HepG2 (cell line): Measurements from ENCODE around the gene OVCA2. TPM values are rescaled to one million over a fixed set of nuclear protein-coding genes. Genes with fewer than 3 reads are reported as not detected.

Experiments used
- AGO2 ChIP-seq: fragments of 200-400 bp; formaldehyde crosslinking; optimal IDR thresholded peaks from 2 replicates; pipeline ENCODE3; 2017; ENCODE audit warnings: mild to moderate bottlenecking, low read depth, low read length, moderate library complexity
- ATM ChIP-seq: fragments of 450-650 bp; IDR thresholded peaks from 2 replicates; pipeline ENCODE4 v1.7.1; 2017; ENCODE audit warnings: mild to moderate bottlenecking, borderline replicate concordance
- CBFB ChIP-seq: sonication (generic); formaldehyde crosslinking; IDR thresholded peaks from 2 replicates; pipeline ENCODE4 v1.4.0; 2020; ENCODE audit warnings: missing genetic modification reagents
- CHCHD3 ChIP-seq: sonication (generic); formaldehyde crosslinking; IDR thresholded peaks from 2 replicates; pipeline ENCODE4 v1.8.0; 2022; ENCODE audit warnings: mild to moderate bottlenecking, missing genetic modification reagents, moderate library complexity
- FOSL1 ChIP-seq: sonication (generic); formaldehyde crosslinking; IDR thresholded peaks from 2 replicates; pipeline ENCODE4 v1.9.0; 2021; ENCODE audit warnings: missing genetic modification reagents, borderline replicate concordance
- GRHL1 ChIP-seq: sonication (generic); formaldehyde crosslinking; conservative IDR thresholded peaks from 2 replicates; pipeline ENCODE4 v1.8.0; 2022; ENCODE audit warnings: missing genetic modification reagents
- KDM1A ChIP-seq: IDR thresholded peaks from 2 replicates; pipeline ENCODE4 v1.6.1; 2016; ENCODE audit warnings: missing compliant biosample characterization
- MAFG ChIP-seq: sonication (generic); formaldehyde crosslinking; IDR thresholded peaks from 2 replicates; pipeline ENCODE4 v1.5.1; 2020; ENCODE audit warnings: mild to moderate bottlenecking, missing genetic modification reagents
- NCOA2 ChIP-seq: sonication (generic); formaldehyde crosslinking; IDR thresholded peaks from 2 replicates; pipeline ENCODE4 v1.8.0; 2022; ENCODE audit warnings: inconsistent platforms
- NFE2L2 ChIP-seq: fragments of 150-350 bp; IDR thresholded peaks from 2 replicates; pipeline ENCODE4 v1.6.1; 2014; ENCODE audit warnings: low read length
- RAD51 ChIP-seq: fragments of 450-650 bp; IDR thresholded peaks from 2 replicates; pipeline ENCODE4 v1.6.1; 2016; ENCODE audit warnings: borderline replicate concordance
- RORA ChIP-seq: sonication (generic); formaldehyde crosslinking; IDR thresholded peaks from 2 replicates; pipeline ENCODE4 v1.5.0; 2020; ENCODE audit warnings: mild to moderate bottlenecking, missing genetic modification reagents, moderate library complexity
- SNRNP70 ChIP-seq: fragments of 200-400 bp; formaldehyde crosslinking; IDR thresholded peaks from 2 replicates; pipeline ENCODE4 v1.6.1; 2017; ENCODE audit warnings: mild to moderate bottlenecking, low read depth, low read length, moderate library complexity
- THAP11 ChIP-seq: IDR thresholded peaks from 2 replicates; pipeline ENCODE4 v1.6.1; 2016; ENCODE audit warnings: missing biosample characterization, missing genetic modification reagents
- WIZ ChIP-seq: sonication (generic); formaldehyde crosslinking; IDR thresholded peaks from 2 replicates; pipeline ENCODE4 v1.5.1; 2020; ENCODE audit warnings: mild to moderate bottlenecking, missing genetic modification reagents
- ZBTB7B ChIP-seq: sonication (generic); formaldehyde crosslinking; IDR thresholded peaks from 2 replicates; pipeline ENCODE4 v1.4.0; 2020; ENCODE audit warnings: missing genetic modification reagents
- ZFP41 ChIP-seq: sonication (generic); formaldehyde crosslinking; IDR thresholded peaks from 2 replicates; pipeline ENCODE4 v1.4.0; 2020; ENCODE audit warnings: mild to moderate bottlenecking, missing genetic modification reagents, borderline replicate concordance
- ZGPAT ChIP-seq: IDR thresholded peaks from 2 replicates; pipeline ENCODE4 v1.6.1; 2016; ENCODE audit warnings: mild to moderate bottlenecking
- ZNF614 ChIP-seq: IDR thresholded peaks from 2 replicates; pipeline ENCODE4 v1.6.1; 2018; ENCODE audit warnings: missing biosample characterization, missing genetic modification reagents, inconsistent platforms, borderline replicate concordance
- ZNF749 ChIP-seq: sonication (generic); formaldehyde crosslinking; IDR thresholded peaks from 2 replicates; pipeline ENCODE4 v1.8.0; 2022; ENCODE audit warnings: mild to moderate bottlenecking, missing genetic modification reagents, moderate library complexity, borderline replicate concordance
- polyA plus RNA-seq, 8 experiments: library from polyadenylated mRNA; depleted of rRNA in 3 of 8; stranded (reverse) in 7 of 8; unstranded in 1 of 8; fragments of >200 nt; fragmentation: Illumina TruSeq in 4 of 8; extraction: Trizol in 4 of 8; gene quantifications; 2 replicates each; pipeline versions ENCODE4 v1.2.1 to v1.2.3, GENCODE V29; 2011 to 2016; ENCODE audit warnings: low read depth in 4 of 8, missing spikeins in 1 of 8, mixed read lengths in 1 of 8; ENCODE audit not compliant: insufficient read depth in 1 of 8
- total RNA-seq, 5 experiments: library from RNA; depleted of rRNA; stranded (reverse); fragments of >200 nt; fragmentation: Illumina TruSeq; extraction: Trizol; gene quantifications; 2 replicates each; pipeline ENCODE4 v1.2.3, GENCODE V29; 2016; ENCODE audit warnings: low read depth in 1 of 5
- TF ChIP-seq, protein P1 (sequence below): sonication (generic); formaldehyde crosslinking; IDR thresholded peaks from 2 replicates; pipeline ENCODE4 v1.4.0; 2020; ENCODE audit warnings: missing genetic modification reagents, borderline replicate concordance
- TF ChIP-seq, protein P2 (sequence below): sonication (generic); formaldehyde crosslinking; IDR thresholded peaks from 2 replicates; pipeline ENCODE4 v1.4.0; 2020; ENCODE audit warnings: missing genetic modification reagents

The OVCA2 gene
- total and polyA plus RNA-seq, 2 of the 13 experiments (the other 11 are each of a cell fraction or from before 2014, with no cell fraction given) = 23.7 to 28.2 TPM

GRCh38 chr17:1997927-1998742 is 43.7 kb upstream of the OVCA2 start (continued):
- TF ChIP-seq ZBTB7B (CRISPR knock-in tag) = 0 out of 2 replicates have a peak, but pooled peaks have one; percentile 12
- no peak for TF ChIP-seq ZNF614 (CRISPR knock-in tag)
- TF ChIP-seq, protein P1, sequence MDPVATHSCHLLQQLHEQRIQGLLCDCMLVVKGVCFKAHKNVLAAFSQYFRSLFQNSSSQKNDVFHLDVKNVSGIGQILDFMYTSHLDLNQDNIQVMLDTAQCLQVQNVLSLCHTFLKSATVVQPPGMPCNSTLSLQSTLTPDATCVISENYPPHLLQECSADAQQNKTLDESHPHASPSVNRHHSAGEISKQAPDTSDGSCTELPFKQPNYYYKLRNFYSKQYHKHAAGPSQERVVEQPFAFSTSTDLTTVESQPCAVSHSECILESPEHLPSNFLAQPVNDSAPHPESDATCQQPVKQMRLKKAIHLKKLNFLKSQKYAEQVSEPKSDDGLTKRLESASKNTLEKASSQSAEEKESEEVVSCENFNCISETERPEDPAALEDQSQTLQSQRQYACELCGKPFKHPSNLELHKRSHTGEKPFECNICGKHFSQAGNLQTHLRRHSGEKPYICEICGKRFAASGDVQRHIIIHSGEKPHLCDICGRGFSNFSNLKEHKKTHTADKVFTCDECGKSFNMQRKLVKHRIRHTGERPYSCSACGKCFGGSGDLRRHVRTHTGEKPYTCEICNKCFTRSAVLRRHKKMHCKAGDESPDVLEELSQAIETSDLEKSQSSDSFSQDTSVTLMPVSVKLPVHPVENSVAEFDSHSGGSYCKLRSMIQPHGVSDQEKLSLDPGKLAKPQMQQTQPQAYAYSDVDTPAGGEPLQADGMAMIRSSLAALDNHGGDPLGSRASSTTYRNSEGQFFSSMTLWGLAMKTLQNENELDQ (CRISPR knock-in tag) = no peak
- TF ChIP-seq ZGPAT = peak; percentile 59; the same call in 1 of the 2 replicates
- no peak for TF ChIP-seq ATM
- TF ChIP-seq CBFB = no peak
- peak; percentile 35; the same call in 1 of the 2 replicates for TF ChIP-seq NCOA2 (CRISPR knock-in tag)
- TF ChIP-seq RORA = no peak
- TF ChIP-seq, protein P2, sequence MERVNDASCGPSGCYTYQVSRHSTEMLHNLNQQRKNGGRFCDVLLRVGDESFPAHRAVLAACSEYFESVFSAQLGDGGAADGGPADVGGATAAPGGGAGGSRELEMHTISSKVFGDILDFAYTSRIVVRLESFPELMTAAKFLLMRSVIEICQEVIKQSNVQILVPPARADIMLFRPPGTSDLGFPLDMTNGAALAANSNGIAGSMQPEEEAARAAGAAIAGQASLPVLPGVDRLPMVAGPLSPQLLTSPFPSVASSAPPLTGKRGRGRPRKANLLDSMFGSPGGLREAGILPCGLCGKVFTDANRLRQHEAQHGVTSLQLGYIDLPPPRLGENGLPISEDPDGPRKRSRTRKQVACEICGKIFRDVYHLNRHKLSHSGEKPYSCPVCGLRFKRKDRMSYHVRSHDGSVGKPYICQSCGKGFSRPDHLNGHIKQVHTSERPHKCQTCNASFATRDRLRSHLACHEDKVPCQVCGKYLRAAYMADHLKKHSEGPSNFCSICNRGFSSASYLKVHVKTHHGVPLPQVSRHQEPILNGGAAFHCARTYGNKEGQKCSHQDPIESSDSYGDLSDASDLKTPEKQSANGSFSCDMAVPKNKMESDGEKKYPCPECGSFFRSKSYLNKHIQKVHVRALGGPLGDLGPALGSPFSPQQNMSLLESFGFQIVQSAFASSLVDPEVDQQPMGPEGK = peak; percentile 82
- 0 out of 2 replicates have a peak, but pooled peaks have one; percentile 10 for TF ChIP-seq KDM1A (CRISPR knock-in tag)
- TF ChIP-seq MAFG (CRISPR knock-in tag) = no peak
- no peak for TF ChIP-seq ZFP41 (CRISPR knock-in tag)
- TF ChIP-seq NFE2L2 = no peak
- TF ChIP-seq ZNF749 (CRISPR knock-in tag) = no peak
- no peak for TF ChIP-seq FOSL1 (CRISPR knock-in tag)
- no peak for TF ChIP-seq CHCHD3 (CRISPR knock-in tag)
- TF ChIP-seq AGO2 = peak; percentile 33
- no peak for TF ChIP-seq SNRNP70
- no peak for TF ChIP-seq THAP11 (CRISPR knock-in tag)
- TF ChIP-seq RAD51 = no peak
- TF ChIP-seq WIZ (CRISPR knock-in tag) = 0 out of 2 replicates have a peak, but pooled peaks have one; percentile 65
- TF ChIP-seq GRHL1 (CRISPR knock-in tag) = no peak
